ENCODE data around the gene ASXL1. TPM values are rescaled to one million over a fixed set of nuclear protein-coding genes. Genes with fewer than 3 reads are reported as not detected.
"Not testable (repeated sequence)": the region's sequence is repeated elsewhere in the genome, so short reads cannot be mapped to it uniquely, and the experiment has no call there.

Gene ASXL1
- total RNA-seq, 1 donor from 2014 or later, result 71.9 TPM

DNA sequence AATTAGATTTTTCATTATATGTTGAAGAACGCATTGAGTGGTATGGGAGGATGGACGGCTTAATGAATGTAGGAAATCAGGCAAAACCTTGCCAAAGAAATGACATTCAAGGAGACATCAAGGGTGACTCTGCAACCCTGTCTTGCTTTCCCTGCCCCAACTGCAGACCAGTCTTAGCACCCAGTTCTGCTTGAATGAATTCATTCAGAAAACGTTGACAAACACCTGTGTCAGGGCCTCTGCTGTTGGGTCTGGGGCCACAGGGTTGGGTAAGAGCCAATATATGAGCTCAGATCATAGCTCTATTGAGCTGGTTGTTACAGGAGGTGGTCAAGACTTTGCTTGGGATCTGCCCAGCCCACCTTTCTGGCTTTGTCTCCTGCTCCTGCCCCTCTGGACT is 7.7 kb upstream of the ASXL1 start:
- H3K36me3 ChIP-seq, result no peaks in the 10 kb centered on the region
- no peak overlapping the region for H3K4me3 ChIP-seq
- H3K9me3 ChIP-seq, result no peaks in the 10 kb centered on the region
- intact Hi-C loops (cut with DNase I), result no loop called here
- no peak overlapping the region for H3K27ac ChIP-seq
- H3K27me3 ChIP-seq (ENCODE audit: low read depth), result no peaks in the 10 kb centered on the region
- TF ChIP-seq, protein P1, sequence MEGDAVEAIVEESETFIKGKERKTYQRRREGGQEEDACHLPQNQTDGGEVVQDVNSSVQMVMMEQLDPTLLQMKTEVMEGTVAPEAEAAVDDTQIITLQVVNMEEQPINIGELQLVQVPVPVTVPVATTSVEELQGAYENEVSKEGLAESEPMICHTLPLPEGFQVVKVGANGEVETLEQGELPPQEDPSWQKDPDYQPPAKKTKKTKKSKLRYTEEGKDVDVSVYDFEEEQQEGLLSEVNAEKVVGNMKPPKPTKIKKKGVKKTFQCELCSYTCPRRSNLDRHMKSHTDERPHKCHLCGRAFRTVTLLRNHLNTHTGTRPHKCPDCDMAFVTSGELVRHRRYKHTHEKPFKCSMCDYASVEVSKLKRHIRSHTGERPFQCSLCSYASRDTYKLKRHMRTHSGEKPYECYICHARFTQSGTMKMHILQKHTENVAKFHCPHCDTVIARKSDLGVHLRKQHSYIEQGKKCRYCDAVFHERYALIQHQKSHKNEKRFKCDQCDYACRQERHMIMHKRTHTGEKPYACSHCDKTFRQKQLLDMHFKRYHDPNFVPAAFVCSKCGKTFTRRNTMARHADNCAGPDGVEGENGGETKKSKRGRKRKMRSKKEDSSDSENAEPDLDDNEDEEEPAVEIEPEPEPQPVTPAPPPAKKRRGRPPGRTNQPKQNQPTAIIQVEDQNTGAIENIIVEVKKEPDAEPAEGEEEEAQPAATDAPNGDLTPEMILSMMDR (IDR thresholded peaks at IDR 0.05), result no peak
- ATAC-seq (no peak), DNase-seq (no peak)
- no peaks in the 10 kb centered on the region for H3K4me1 ChIP-seq

GRCh38 chr20:32352121-32352720 is 5.9 kb upstream of the ASXL1 start:
- H3K9me3 ChIP-seq, result no peaks in the 10 kb centered on the region
- H3K27me3 ChIP-seq (ENCODE audit: low read depth), result no peaks in the 10 kb centered on the region
- intact Hi-C loops (cut with DNase I), result no loop called here
- no peaks in the 10 kb centered on the region for H3K36me3 ChIP-seq
- ATAC-seq (no peak), DNase-seq (no peak)
- TF ChIP-seq, protein P1 (IDR thresholded peaks at IDR 0.05), result no peak
- no peak overlapping the region for H3K4me3 ChIP-seq
- H3K4me1 ChIP-seq, result peaks cover 9% of the 10 kb centered on the region
- H3K27ac ChIP-seq, result no peak overlapping the region

DNA sequence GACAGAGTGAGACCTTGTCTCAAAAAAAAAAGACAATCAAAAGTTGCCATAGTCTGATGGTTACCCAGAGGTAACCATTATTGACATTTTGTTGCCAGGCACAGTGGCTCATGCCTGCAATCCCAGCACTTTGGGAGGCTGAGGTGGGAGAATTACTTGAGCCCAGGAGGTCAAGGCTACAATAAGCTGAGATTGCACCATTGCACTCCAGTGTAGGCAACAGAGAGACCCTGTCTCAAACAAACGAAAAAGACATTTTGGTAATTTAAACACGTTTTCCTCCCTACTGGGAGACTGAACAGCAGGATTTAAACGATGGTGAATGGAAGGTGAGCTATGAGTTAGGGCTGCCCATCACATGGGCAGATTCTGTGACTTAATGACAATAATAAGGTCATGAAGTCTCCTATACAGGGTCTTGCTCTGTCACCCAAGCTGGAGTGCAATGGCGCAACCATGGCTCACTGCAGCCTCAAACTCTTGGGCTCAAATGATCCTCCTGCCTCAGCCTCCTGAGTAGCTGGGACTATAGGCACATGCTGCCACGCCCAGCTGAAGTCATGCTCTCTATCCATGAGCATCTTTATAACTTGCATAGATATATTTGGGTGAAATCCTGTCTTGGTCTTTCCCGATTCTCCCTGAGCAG is 4.2 kb upstream of the ASXL1 start:
- no peaks in the 10 kb centered on the region for H3K27me3 ChIP-seq (ENCODE audit: low read depth)
- ATAC-seq, result no peak
- H3K27ac ChIP-seq, result no peak overlapping the region
- no peaks in the 10 kb centered on the region for H3K36me3 ChIP-seq
- intact Hi-C loops (cut with DNase I), result no loop called here
- TF ChIP-seq, protein P1 (IDR thresholded peaks at IDR 0.05), result no peak
- H3K4me3 ChIP-seq, result no peak overlapping the region
- peaks cover 13% of the 10 kb centered on the region for H3K4me1 ChIP-seq
- DNase-seq, result no peak
- no peaks in the 10 kb centered on the region for H3K9me3 ChIP-seq

DNA sequence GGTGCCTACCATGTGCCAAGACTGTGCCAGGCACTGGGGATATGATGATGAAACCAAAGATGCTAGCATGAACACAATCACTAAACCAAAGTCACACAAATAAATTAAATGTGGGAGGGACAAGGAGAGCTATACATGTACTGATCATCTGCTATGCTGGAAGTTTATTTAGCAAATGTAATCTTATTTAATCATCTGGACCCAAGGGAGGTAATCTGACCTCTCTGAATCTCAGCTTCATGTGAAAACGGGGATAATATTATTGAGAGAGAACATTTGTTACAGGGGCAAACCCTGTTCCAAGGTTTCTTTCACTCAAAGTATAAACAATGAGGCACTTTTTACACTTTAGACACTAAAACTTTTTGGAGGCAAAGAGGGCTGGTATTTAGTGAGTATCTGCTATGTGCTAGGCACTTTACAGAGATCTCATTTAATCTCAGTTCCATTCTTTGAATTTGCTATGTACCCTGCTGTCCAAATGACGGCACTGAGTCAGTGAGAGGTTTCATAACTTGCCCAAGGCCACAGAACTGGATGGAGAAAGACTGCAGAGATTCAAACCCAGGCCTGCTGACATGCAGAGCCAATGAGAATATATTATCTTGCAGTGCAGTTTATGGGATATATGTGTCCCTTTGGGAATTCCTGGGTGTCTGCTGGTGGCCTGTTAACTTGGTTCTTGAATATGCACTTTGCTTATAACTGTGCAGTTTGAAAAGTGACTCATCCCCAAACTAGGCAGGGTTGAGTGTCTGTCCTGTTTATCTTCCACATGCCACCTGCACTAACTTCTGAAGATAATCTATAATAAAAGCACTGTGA is 3.3 kb upstream of the ASXL1 start:
- Histone ChIP-seq H3K9me3 (no peaks in the 10 kb centered on the region), H3K36me3 (no peaks in the 10 kb centered on the region), H3K4me3 (no peak overlapping the region), H3K27me3 (ENCODE audit: low read depth) (no peaks in the 10 kb centered on the region), H3K27ac (no peak overlapping the region), H3K4me1 (peaks cover 13% of the 10 kb centered on the region)
- intact Hi-C loops (cut with DNase I), result no loop called here
- DNase-seq (no peak), ATAC-seq (no peak)
- TF ChIP-seq, protein P1 (IDR thresholded peaks at IDR 0.05), result no peak

DNA sequence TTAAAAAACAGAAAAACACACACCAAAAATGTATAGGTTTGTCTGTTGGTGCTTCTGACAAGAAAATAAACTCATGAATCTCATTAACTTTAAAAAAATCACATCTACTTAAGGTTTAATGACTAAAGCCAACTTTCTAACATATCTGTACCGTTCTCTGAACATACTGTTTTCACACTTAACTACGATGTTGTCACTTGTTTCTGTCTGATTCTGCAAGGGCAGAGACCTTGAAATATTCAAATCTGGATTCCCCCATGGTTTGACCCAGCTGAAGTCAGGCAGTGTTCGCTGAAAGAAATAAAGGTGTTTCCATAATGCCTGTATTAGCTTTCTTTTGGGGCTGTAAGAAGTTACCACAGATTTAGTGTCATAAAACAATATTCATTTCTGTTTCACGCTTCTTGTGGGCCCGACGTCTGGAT is 2.7 kb upstream of the ASXL1 start:
- Histone ChIP-seq H3K27me3 (ENCODE audit: low read depth) (no peaks in the 10 kb centered on the region), H3K36me3 (no peaks in the 10 kb centered on the region), H3K4me1 (peaks cover 19% of the 10 kb centered on the region), H3K4me3 (no peak overlapping the region), H3K27ac (no peak overlapping the region), H3K9me3 (no peaks in the 10 kb centered on the region)
- intact Hi-C loops (cut with DNase I), result no loop called here
- DNase-seq (no peak), ATAC-seq (no peak)
- TF ChIP-seq, protein P1 (IDR thresholded peaks at IDR 0.05), result no peak

- H3K9me3 ChIP-seq; H3K4me3 ChIP-seq; intact Hi-C loops (cut with DNase I); H3K36me3 ChIP-seq; H3K27me3 ChIP-seq (ENCODE audit: low read depth); DNase-seq; ATAC-seq: not testable (repeated sequence)
- Histone ChIP-seq H3K27ac (peak overlapping the region; percentile 97), H3K4me1 (peaks cover 26% of the 10 kb centered on the region)
Measured at GRCh38 chr20:32355907-32356621, 2.1 kb upstream of the ASXL1 start.
